ENCODE data around the gene PSMA1.

PSMA1 gene

DNA sequence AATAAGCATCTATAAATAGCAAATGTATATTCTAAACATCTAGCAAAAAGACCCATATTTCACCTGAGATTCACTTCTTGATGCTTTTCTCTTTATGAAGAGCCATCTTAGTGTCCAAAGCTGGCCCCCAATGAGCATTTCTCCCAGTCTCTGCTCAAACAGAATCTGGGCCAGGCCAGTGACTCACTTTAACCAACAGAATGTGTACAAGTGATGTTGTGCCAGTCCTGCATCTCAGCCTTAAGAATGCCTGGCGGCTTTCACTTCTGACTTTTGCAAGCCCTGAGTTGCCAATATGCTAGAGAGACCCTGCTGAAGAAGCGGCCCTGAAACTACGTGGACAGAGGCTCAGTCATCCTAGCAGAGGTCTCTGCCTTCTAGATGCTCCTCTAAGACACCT lies 13.7 kb downstream of the PSMA1 start:
- TF ChIP-seq, protein P1, sequence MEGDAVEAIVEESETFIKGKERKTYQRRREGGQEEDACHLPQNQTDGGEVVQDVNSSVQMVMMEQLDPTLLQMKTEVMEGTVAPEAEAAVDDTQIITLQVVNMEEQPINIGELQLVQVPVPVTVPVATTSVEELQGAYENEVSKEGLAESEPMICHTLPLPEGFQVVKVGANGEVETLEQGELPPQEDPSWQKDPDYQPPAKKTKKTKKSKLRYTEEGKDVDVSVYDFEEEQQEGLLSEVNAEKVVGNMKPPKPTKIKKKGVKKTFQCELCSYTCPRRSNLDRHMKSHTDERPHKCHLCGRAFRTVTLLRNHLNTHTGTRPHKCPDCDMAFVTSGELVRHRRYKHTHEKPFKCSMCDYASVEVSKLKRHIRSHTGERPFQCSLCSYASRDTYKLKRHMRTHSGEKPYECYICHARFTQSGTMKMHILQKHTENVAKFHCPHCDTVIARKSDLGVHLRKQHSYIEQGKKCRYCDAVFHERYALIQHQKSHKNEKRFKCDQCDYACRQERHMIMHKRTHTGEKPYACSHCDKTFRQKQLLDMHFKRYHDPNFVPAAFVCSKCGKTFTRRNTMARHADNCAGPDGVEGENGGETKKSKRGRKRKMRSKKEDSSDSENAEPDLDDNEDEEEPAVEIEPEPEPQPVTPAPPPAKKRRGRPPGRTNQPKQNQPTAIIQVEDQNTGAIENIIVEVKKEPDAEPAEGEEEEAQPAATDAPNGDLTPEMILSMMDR (IDR thresholded peaks at IDR 0.05; ENCODE audit: borderline replicate concordance, extremely low read depth, low read length, poor library complexity, severe bottlenecking): no peak
- no peak for TF ChIP-seq EZH2 (IDR thresholded peaks at IDR 0.05; ENCODE audit: borderline replicate concordance, low read depth, low read length, severe bottlenecking)
- H3K79me2 ChIP-seq (ENCODE audit: insufficient read depth, low read length): peaks cover 3% of the 10 kb centered on the region; the same call in 1 of the 2 replicates
- H3K4me3 ChIP-seq (ENCODE audit: low read depth in 1 of 2, low read length in 2 of 2): no peak overlapping the region
- peaks cover 78% of the 10 kb centered on the region for H3K36me3 ChIP-seq (ENCODE audit: insufficient read depth, low read length)
- no peak overlapping the region for H3K27ac ChIP-seq (ENCODE audit: low read length)
- H3K9me3 ChIP-seq (ENCODE audit: insufficient read depth, low read length, severe bottlenecking): no peaks in the 10 kb centered on the region
- no peak for ATAC-seq (ENCODE audit: insufficient read depth, low read depth)
- no peak for DNase-seq
- peaks cover 7% of the 10 kb centered on the region; the same call in 1 of the 2 replicates for H4K20me1 ChIP-seq (ENCODE audit: insufficient read depth, low read length)
- H3K27me3 ChIP-seq (ENCODE audit: insufficient read depth, low read length, poor library complexity): no peaks in the 10 kb centered on the region
- H2AFZ ChIP-seq (ENCODE audit: low read depth, low read length): no peak overlapping the region
- H3K9ac ChIP-seq (ENCODE audit: low read depth, low read length): no peak overlapping the region
- H3K4me1 ChIP-seq (ENCODE audit: insufficient read depth, low read length): peaks cover under 1% of the 10 kb centered on the region; the same call in 1 of the 2 replicates
- no peak overlapping the region for H3K4me2 ChIP-seq (ENCODE audit: insufficient read depth, low read length)

DNA sequence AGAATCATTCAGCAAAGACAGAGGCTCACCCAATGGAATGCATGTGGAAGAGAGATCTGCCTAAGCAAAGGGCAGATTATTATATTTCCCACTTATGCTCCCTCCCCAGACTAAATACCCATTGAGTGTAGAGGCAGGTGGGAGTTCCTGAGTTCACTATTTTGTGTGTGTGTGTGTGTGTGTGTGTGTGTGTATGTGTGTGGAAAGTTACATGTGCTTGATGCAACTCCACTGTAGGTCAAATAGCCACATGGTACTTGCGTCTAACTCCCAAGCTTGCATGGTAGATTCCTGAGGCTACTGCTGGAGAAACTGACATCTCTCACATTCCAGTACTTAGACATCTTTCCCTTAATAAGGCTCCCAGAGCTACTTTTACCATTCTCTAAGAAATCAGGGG lies 17.2 kb downstream of the PSMA1 start:
- H2AFZ ChIP-seq (ENCODE audit: low read depth, low read length): no peak overlapping the region
- no peak overlapping the region for H3K4me2 ChIP-seq (ENCODE audit: insufficient read depth, low read length)
- DNase-seq (no peak), ATAC-seq (ENCODE audit: insufficient read depth, low read depth) (no peak)
- peaks cover 50% of the 10 kb centered on the region for H3K36me3 ChIP-seq (ENCODE audit: insufficient read depth, low read length)
- H3K9ac ChIP-seq (ENCODE audit: low read depth, low read length): no peak overlapping the region
- H3K4me1 ChIP-seq (ENCODE audit: insufficient read depth, low read length): peaks cover 23% of the 10 kb centered on the region
- H3K27me3 ChIP-seq (ENCODE audit: insufficient read depth, low read length, poor library complexity): no peaks in the 10 kb centered on the region
- no peak overlapping the region for H3K27ac ChIP-seq (ENCODE audit: low read length)
- H4K20me1 ChIP-seq (ENCODE audit: insufficient read depth, low read length): no peaks in the 10 kb centered on the region; the same call in 1 of the 2 replicates
- no peak overlapping the region for H3K4me3 ChIP-seq (ENCODE audit: low read depth in 1 of 2, low read length in 2 of 2)
- no peak for TF ChIP-seq EZH2 (IDR thresholded peaks at IDR 0.05; ENCODE audit: borderline replicate concordance, low read depth, low read length, severe bottlenecking)
- TF ChIP-seq, protein P1 (IDR thresholded peaks at IDR 0.05; ENCODE audit: borderline replicate concordance, extremely low read depth, low read length, poor library complexity, severe bottlenecking): no peak
- no peaks in the 10 kb centered on the region for H3K9me3 ChIP-seq (ENCODE audit: insufficient read depth, low read length, severe bottlenecking)
- peaks cover 16% of the 10 kb centered on the region for H3K79me2 ChIP-seq (ENCODE audit: insufficient read depth, low read length)

DNA sequence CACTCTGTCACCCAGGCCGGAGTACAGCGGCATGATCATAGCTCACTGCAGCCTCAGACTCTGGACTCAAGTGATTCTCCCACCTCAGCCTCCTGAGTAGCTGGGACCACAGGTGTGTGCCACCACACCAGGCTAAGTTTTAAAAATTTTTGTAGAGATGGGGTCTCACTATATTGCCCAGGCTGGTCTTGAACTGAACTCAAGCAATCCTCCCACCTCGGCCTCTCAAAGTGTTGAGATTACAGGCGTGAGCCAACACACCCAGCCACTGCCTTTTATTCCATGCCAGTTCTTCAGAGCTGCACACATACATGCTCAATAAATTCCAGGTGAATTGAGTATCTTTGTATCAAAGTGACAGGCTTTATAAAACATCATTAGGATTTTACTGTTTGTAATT lies 18.1 kb downstream of the PSMA1 start:
- H3K27me3 ChIP-seq (ENCODE audit: insufficient read depth, low read length, poor library complexity): no peaks in the 10 kb centered on the region
- H3K4me1 ChIP-seq (ENCODE audit: insufficient read depth, low read length): peaks cover 32% of the 10 kb centered on the region
- TF ChIP-seq EZH2 (IDR thresholded peaks at IDR 0.05; ENCODE audit: borderline replicate concordance, low read depth, low read length, severe bottlenecking): no peak
- TF ChIP-seq, protein P1 (IDR thresholded peaks at IDR 0.05; ENCODE audit: borderline replicate concordance, extremely low read depth, low read length, poor library complexity, severe bottlenecking): no peak
- H4K20me1 ChIP-seq (ENCODE audit: insufficient read depth, low read length): no peaks in the 10 kb centered on the region; the same call in 1 of the 2 replicates
- no peak for DNase-seq
- H3K4me2 ChIP-seq (ENCODE audit: insufficient read depth, low read length): no peak overlapping the region
- no peak overlapping the region for H3K27ac ChIP-seq (ENCODE audit: low read length)
- no peak overlapping the region for H3K9ac ChIP-seq (ENCODE audit: low read depth, low read length)
- peaks cover 25% of the 10 kb centered on the region for H3K79me2 ChIP-seq (ENCODE audit: insufficient read depth, low read length)
- no peak overlapping the region for H2AFZ ChIP-seq (ENCODE audit: low read depth, low read length)
- H3K9me3 ChIP-seq (ENCODE audit: insufficient read depth, low read length, severe bottlenecking): no peaks in the 10 kb centered on the region
- no peak overlapping the region for H3K4me3 ChIP-seq (ENCODE audit: low read depth in 1 of 2, low read length in 2 of 2)
- no peak for ATAC-seq (ENCODE audit: insufficient read depth, low read depth)
- H3K36me3 ChIP-seq (ENCODE audit: insufficient read depth, low read length): peaks cover 50% of the 10 kb centered on the region
